Measurements from ENCODE around the gene TASL. TPM values are rescaled to one million over a fixed set of nuclear protein-coding genes. Genes with fewer than 3 reads are reported as not detected.

Gene TASL
- total RNA-seq, 1 donor from 2014 or later, result not detected

DNA sequence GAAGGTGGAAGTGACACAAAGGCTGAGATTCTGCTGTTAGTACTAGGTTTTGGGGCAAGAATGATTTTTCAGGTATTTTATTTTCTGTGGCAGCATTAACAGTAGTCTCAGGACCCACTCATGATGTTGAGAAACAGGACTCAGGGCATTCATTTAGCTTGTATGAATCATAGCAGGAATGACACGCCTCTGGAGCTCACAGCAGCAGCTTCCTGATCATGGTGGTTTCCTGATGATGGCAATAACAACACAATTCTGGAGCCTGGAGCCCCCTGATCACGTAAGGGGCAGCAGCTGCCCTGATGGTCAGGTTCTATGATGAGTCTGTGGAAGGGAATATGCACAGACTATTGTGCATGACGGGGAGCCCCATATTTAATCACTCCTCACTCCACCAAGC is 47.0 kb downstream of the TASL start:
- Mint-ChIP-seq H3K4me1 (ENCODE audit: low read depth) (peaks cover 7% of the 10 kb centered on the region), H3K9me3 (ENCODE audit: low read depth) (peaks cover 8% of the 10 kb centered on the region), H3K4me3 (ENCODE audit: unreplicated experiment) (no peak overlapping the region), H3K27me3 (ENCODE audit: low read depth) (peaks cover 1% of the 10 kb centered on the region), H3K36me3 (ENCODE audit: low read depth) (no peaks in the 10 kb centered on the region), H3K27ac (ENCODE audit: unreplicated experiment) (no peak overlapping the region)
- TF ChIP-seq, protein P1, sequence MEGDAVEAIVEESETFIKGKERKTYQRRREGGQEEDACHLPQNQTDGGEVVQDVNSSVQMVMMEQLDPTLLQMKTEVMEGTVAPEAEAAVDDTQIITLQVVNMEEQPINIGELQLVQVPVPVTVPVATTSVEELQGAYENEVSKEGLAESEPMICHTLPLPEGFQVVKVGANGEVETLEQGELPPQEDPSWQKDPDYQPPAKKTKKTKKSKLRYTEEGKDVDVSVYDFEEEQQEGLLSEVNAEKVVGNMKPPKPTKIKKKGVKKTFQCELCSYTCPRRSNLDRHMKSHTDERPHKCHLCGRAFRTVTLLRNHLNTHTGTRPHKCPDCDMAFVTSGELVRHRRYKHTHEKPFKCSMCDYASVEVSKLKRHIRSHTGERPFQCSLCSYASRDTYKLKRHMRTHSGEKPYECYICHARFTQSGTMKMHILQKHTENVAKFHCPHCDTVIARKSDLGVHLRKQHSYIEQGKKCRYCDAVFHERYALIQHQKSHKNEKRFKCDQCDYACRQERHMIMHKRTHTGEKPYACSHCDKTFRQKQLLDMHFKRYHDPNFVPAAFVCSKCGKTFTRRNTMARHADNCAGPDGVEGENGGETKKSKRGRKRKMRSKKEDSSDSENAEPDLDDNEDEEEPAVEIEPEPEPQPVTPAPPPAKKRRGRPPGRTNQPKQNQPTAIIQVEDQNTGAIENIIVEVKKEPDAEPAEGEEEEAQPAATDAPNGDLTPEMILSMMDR (IDR thresholded peaks at IDR 0.05), result no peak
- no peak for DNase-seq (ENCODE audit: low spot score)

DNA sequence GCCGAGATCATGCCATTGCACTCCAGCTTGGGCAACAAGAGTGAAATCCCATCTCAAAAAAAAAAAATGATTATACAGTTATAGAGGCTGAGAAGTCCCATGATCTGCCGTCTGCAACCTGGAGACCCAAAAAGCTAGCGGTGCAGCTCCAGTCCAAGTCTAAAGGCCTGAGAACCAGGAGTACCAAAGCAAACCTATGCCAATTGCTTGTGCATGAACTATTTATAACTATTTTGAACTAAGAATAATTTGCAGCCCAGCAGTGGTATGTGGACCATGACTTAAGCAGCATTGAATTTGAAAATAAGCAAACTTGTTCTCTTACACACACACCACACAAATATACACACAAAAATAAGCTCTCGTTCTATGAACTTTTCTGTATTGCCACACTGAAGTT is 51.8 kb downstream of the TASL start:
- H3K4me1 Mint-ChIP-seq (ENCODE audit: low read depth), result peaks cover 31% of the 10 kb centered on the region
- no peak overlapping the region for H3K27ac Mint-ChIP-seq (ENCODE audit: unreplicated experiment)
- no peak for DNase-seq (ENCODE audit: low spot score)
- H3K27me3 Mint-ChIP-seq (ENCODE audit: low read depth), result no peaks in the 10 kb centered on the region
- H3K36me3 Mint-ChIP-seq (ENCODE audit: low read depth), result no peaks in the 10 kb centered on the region
- peaks cover 8% of the 10 kb centered on the region for H3K9me3 Mint-ChIP-seq (ENCODE audit: low read depth)
- TF ChIP-seq, protein P1 (IDR thresholded peaks at IDR 0.05), result no peak
- H3K4me3 Mint-ChIP-seq (ENCODE audit: unreplicated experiment), result no peak overlapping the region

DNA sequence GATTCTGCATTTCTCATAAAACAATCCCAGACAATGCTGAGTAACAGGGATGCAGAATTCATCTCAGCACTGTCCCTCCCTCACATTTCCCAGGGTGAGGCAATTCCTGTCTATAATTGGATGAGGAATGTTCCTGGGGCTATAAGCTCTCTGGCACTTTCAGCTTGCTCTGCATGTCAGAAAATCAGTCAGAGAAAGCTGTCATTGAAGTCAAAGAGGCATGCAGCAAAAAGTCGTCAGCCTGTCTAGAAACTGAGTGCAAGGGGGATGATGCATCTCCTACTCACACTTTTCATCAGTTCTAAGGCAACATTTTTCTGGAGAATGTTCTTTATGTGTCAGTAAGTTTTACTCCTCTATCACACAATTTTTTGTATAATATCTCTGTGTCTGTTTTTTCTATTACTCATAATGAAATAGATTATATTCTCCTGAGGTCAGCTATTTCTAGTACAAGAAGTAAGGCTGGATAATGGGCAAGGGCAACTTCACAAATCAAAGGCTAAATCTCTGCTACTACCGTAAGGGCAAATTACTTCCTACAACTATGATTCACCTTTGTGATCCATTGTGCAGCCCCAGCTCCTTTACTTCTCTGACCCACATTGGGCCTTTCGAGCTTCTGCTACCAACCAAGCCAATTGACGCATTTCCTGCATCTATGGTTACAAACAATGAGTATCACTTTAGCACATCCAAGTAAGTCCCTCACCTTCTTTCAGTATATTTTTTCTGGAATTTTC is 56.0 kb downstream of the TASL start:
- TF ChIP-seq, protein P1 (IDR thresholded peaks at IDR 0.05), result no peak
- H3K36me3 Mint-ChIP-seq (ENCODE audit: low read depth), result no peaks in the 10 kb centered on the region
- no peak overlapping the region for H3K4me3 Mint-ChIP-seq (ENCODE audit: unreplicated experiment)
- no peaks in the 10 kb centered on the region for H3K9me3 Mint-ChIP-seq (ENCODE audit: low read depth)
- DNase-seq (ENCODE audit: low spot score), result no peak
- peak overlapping the region; percentile 77 for H3K27ac Mint-ChIP-seq (ENCODE audit: unreplicated experiment)
- peaks cover 46% of the 10 kb centered on the region for H3K4me1 Mint-ChIP-seq (ENCODE audit: low read depth)
- no peaks in the 10 kb centered on the region for H3K27me3 Mint-ChIP-seq (ENCODE audit: low read depth)

DNA sequence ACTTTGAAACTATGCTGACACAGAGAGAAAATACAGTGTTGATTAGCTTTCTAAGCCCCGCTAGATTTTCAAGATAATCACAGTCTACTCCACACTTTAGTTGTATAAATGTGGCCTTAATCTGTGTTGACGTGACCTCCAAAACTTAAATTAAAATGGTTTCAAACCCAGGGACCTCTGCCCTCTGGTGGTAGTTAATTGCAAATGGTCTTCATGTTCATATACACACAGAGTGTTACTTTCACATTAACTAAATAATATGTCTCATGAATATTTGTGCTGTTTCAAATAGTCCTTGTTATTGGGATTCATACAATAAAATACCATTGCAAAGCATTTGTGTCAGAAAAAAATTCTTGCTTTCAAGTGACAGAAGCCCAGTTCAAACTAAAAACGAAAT is 64.3 kb downstream of the TASL start:
- Mint-ChIP-seq H3K4me1 (ENCODE audit: low read depth) (peaks cover 25% of the 10 kb centered on the region), H3K36me3 (ENCODE audit: low read depth) (no peaks in the 10 kb centered on the region), H3K9me3 (ENCODE audit: low read depth) (no peaks in the 10 kb centered on the region), H3K27ac (ENCODE audit: unreplicated experiment) (no peak overlapping the region), H3K27me3 (ENCODE audit: low read depth) (no peaks in the 10 kb centered on the region), H3K4me3 (ENCODE audit: unreplicated experiment) (no peak overlapping the region)
- no peak for DNase-seq (ENCODE audit: low spot score)
- TF ChIP-seq, protein P1 (IDR thresholded peaks at IDR 0.05), result peak; percentile 77

Other genes with a start within 250 kb of the TASL start
- gene GK, start 75.7 kb upstream of the TASL start, total RNA-seq, result 3.4 to 4.6 TPM (median 4.1 TPM) in 3 replicates

Data from chondrocyte (in vitro differentiated cells).